ENCODE results near the gene SLC39A9. TPM values are rescaled to one million over a fixed set of nuclear protein-coding genes. Genes with fewer than 3 reads are reported as not detected.

Gene SLC39A9
- total RNA-seq, 1 experiment from 2014 or later, result 161 TPM

DNA sequence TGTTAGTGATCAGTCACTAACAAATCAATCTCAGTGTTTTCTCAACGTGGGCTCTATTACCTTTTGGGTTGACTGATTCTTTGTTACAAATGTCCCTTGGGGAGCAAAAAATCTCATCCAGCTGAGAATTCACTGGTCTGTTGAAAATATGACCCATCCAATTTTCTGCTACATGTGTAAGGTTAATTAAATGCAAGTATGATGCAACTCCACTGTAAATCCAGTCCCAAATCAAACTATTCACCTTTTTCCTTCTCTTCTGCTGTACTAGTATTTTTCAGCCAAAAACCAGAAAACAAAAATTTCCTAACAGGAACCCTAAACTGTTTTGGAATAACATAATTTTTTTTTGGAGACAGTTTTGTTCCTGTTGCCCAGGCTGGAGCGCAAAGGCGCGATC lies 2.6 kb upstream of the SLC39A9 start:
- peak overlapping the region; percentile 93 for H3K4me2 ChIP-seq (ENCODE audit: low read depth, low read length, poor library complexity, severe bottlenecking)
- H3K36me3 ChIP-seq (ENCODE audit: insufficient read depth, low read length), result peaks cover 56% of the 10 kb centered on the region
- H3K9ac ChIP-seq (ENCODE audit: low read length), result no peak overlapping the region; the same call in 1 of the 2 replicates

GRCh38 chr14:69398818-69399210 lies 322 bp downstream of the SLC39A9 start:
- Histone ChIP-seq H3K36me3 (ENCODE audit: insufficient read depth, low read length) (peaks cover 30% of the 10 kb centered on the region; the same call in 1 of the 2 replicates), H3K4me2 (ENCODE audit: low read depth, low read length, poor library complexity, severe bottlenecking) (peak overlapping the region; percentile 93), H4K20me1 (ENCODE audit: insufficient read depth, low read depth, low read length) (peaks cover 16% of the 10 kb centered on the region), H3K9me3 (ENCODE audit: low read length) (no peaks in the 10 kb centered on the region), H3K27ac (ENCODE audit: low read length) (peak overlapping the region; percentile 75), H3K9ac (ENCODE audit: low read length) (peak overlapping the region; percentile 89), H3K79me2 (ENCODE audit: low read length) (peaks cover 96% of the 10 kb centered on the region), H3K9me2 (replicated peaks; ENCODE audit: insufficient read depth, low read length) (no peaks in the 10 kb centered on the region), H3K4me1 (ENCODE audit: low read length) (peaks cover 54% of the 10 kb centered on the region), H2AFZ (ENCODE audit: low read length) (peak overlapping the region; percentile 13; the same call in 1 of the 2 replicates), H3K27me3 (ENCODE audit: low read length) (no peaks in the 10 kb centered on the region), H3K4me3 (ENCODE audit: low read length) (peak overlapping the region; percentile 91)
- no peak for DNase-seq

More for the DNA sequence above, 2.6 kb upstream of the SLC39A9 start:
- Histone ChIP-seq H3K79me2 (ENCODE audit: low read length) (peaks cover 97% of the 10 kb centered on the region), H3K9me3 (ENCODE audit: low read length) (no peaks in the 10 kb centered on the region), H3K4me3 (ENCODE audit: low read length) (peak overlapping the region; percentile 91; the same call in 1 of the 2 replicates), H3K27ac (ENCODE audit: low read length) (peak overlapping the region; percentile 0; the same call in 1 of the 2 replicates), H4K20me1 (ENCODE audit: insufficient read depth, low read depth, low read length) (peaks cover 30% of the 10 kb centered on the region), H2AFZ (ENCODE audit: low read length) (no peak overlapping the region), H3K9me2 (replicated peaks; ENCODE audit: insufficient read depth, low read length) (no peaks in the 10 kb centered on the region), H3K4me1 (ENCODE audit: low read length) (peaks cover 52% of the 10 kb centered on the region), H3K27me3 (ENCODE audit: low read length) (no peaks in the 10 kb centered on the region)
- no peak for DNase-seq

- H3K79me2 ChIP-seq (ENCODE audit: low read length), result peaks cover 96% of the 10 kb centered on the region
- H3K9me3 ChIP-seq (ENCODE audit: low read length), result no peaks in the 10 kb centered on the region
- no peaks in the 10 kb centered on the region for H3K27me3 ChIP-seq (ENCODE audit: low read length)
- H3K4me1 ChIP-seq (ENCODE audit: low read length), result peaks cover 54% of the 10 kb centered on the region
- H3K4me3 ChIP-seq (ENCODE audit: low read length), result peak overlapping the region; percentile 91
- H4K20me1 ChIP-seq (ENCODE audit: insufficient read depth, low read depth, low read length), result peaks cover 16% of the 10 kb centered on the region
- H2AFZ ChIP-seq (ENCODE audit: low read length), result no peak overlapping the region
- peak overlapping the region; percentile 89 for H3K9ac ChIP-seq (ENCODE audit: low read length)
- H3K9me2 ChIP-seq (replicated peaks; ENCODE audit: insufficient read depth, low read length), result no peaks in the 10 kb centered on the region
- no peak overlapping the region; the same call in 1 of the 2 replicates for H3K27ac ChIP-seq (ENCODE audit: low read length)
- DNase-seq, result no peak
- peaks cover 31% of the 10 kb centered on the region; the same call in 1 of the 2 replicates for H3K36me3 ChIP-seq (ENCODE audit: insufficient read depth, low read length)
- H3K4me2 ChIP-seq (ENCODE audit: low read depth, low read length, poor library complexity, severe bottlenecking), result peak overlapping the region; percentile 93
Measured at GRCh38 chr14:69399750-69400149, 1.3 kb downstream of the SLC39A9 start.

DNA sequence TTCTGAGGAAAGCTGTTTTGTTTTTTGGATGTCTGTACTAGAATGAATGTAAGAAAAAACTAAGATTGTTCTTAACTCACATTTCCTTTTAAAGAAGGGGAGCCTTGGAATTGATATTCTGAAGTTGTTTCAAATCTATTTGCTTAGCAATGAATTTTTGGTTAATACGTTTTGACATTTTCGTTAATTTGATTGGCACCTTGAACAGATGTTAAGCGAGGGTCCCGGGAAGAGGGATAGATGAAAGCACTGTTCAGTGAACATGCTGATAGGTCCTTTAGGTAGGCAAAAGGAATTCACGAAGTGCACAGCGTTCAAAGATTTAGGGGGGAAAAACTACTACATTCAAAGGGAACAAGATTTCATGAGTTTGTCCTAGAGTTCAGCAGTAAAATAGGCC lies 1.7 kb downstream of the SLC39A9 start:
- no peak for DNase-seq
- Histone ChIP-seq H3K9ac (ENCODE audit: low read length) (peak overlapping the region; percentile 89), H3K27me3 (ENCODE audit: low read length) (no peaks in the 10 kb centered on the region), H3K4me3 (ENCODE audit: low read length) (peak overlapping the region; percentile 91), H3K36me3 (ENCODE audit: insufficient read depth, low read length) (peaks cover 30% of the 10 kb centered on the region; the same call in 1 of the 2 replicates), H3K4me2 (ENCODE audit: low read depth, low read length, poor library complexity, severe bottlenecking) (peak overlapping the region; percentile 93), H3K9me3 (ENCODE audit: low read length) (no peaks in the 10 kb centered on the region), H4K20me1 (ENCODE audit: insufficient read depth, low read depth, low read length) (peaks cover 14% of the 10 kb centered on the region), H3K27ac (ENCODE audit: low read length) (no peak overlapping the region), H2AFZ (ENCODE audit: low read length) (no peak overlapping the region), H3K9me2 (replicated peaks; ENCODE audit: insufficient read depth, low read length) (no peaks in the 10 kb centered on the region), H3K79me2 (ENCODE audit: low read length) (peaks cover 96% of the 10 kb centered on the region), H3K4me1 (ENCODE audit: low read length) (peaks cover 54% of the 10 kb centered on the region)

- peaks cover 13% of the 10 kb centered on the region; the same call in 1 of the 2 replicates for H3K36me3 ChIP-seq (ENCODE audit: insufficient read depth, low read length)
- peaks cover 5% of the 10 kb centered on the region for H4K20me1 ChIP-seq (ENCODE audit: insufficient read depth, low read depth, low read length)
- no peak overlapping the region for H3K27ac ChIP-seq (ENCODE audit: low read length)
- H2AFZ ChIP-seq (ENCODE audit: low read length), result no peak overlapping the region
- H3K4me2 ChIP-seq (ENCODE audit: low read depth, low read length, poor library complexity, severe bottlenecking), result peak overlapping the region; percentile 93
- H3K9me2 ChIP-seq (replicated peaks; ENCODE audit: insufficient read depth, low read length), result no peaks in the 10 kb centered on the region
- peaks cover 38% of the 10 kb centered on the region for H3K4me1 ChIP-seq (ENCODE audit: low read length)
- H3K9ac ChIP-seq (ENCODE audit: low read length), result no peak overlapping the region
- no peaks in the 10 kb centered on the region for H3K27me3 ChIP-seq (ENCODE audit: low read length)
- peak overlapping the region; percentile 91 for H3K4me3 ChIP-seq (ENCODE audit: low read length)
- H3K79me2 ChIP-seq (ENCODE audit: low read length), result peaks cover 96% of the 10 kb centered on the region
- no peak for DNase-seq
- H3K9me3 ChIP-seq (ENCODE audit: low read length), result no peaks in the 10 kb centered on the region
Measured at GRCh38 chr14:69401841-69402240, 3.3 kb downstream of the SLC39A9 start.

GRCh38 chr14:69404478-69404877 lies 6.0 kb downstream of the SLC39A9 start:
- H3K27ac ChIP-seq (ENCODE audit: low read length), result no peak overlapping the region
- no peaks in the 10 kb centered on the region for H3K9me3 ChIP-seq (ENCODE audit: low read length)
- H2AFZ ChIP-seq (ENCODE audit: low read length), result no peak overlapping the region
- no peaks in the 10 kb centered on the region for H3K27me3 ChIP-seq (ENCODE audit: low read length)
- H4K20me1 ChIP-seq (ENCODE audit: insufficient read depth, low read depth, low read length), result no peaks in the 10 kb centered on the region
- no peaks in the 10 kb centered on the region for H3K9me2 ChIP-seq (replicated peaks; ENCODE audit: insufficient read depth, low read length)
- peaks cover 100% of the 10 kb centered on the region for H3K79me2 ChIP-seq (ENCODE audit: low read length)
- 0 out of 2 replicates have a peak, but pooled peaks cover 12% of the 10 kb centered on the region for H3K36me3 ChIP-seq (ENCODE audit: insufficient read depth, low read length)
- H3K4me1 ChIP-seq (ENCODE audit: low read length), result peaks cover 31% of the 10 kb centered on the region
- H3K4me2 ChIP-seq (ENCODE audit: low read depth, low read length, poor library complexity, severe bottlenecking), result no peak overlapping the region
- no peak for DNase-seq
- H3K4me3 ChIP-seq (ENCODE audit: low read length), result no peak overlapping the region
- H3K9ac ChIP-seq (ENCODE audit: low read length), result no peak overlapping the region

DNA sequence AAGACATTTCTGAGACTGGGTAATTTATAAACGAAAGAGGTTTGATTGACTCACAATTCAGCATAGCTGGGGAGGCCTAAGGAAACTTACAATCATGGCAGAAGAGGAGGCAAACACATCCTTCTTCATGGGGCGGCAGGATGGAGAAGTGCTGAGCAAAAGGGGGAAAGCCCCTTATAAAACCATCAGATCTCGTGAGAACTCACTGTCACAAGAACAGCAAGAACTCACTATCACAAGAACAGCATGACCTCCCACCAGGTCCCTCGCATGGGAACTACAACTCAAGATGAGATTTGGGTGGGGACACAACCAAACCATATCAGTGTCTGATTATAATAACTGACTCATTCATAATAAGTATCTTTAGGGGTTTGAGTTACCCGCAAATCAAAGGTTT lies 6.4 kb downstream of the SLC39A9 start:
- Histone ChIP-seq H3K27me3 (ENCODE audit: low read length) (no peaks in the 10 kb centered on the region), H4K20me1 (ENCODE audit: insufficient read depth, low read depth, low read length) (no peaks in the 10 kb centered on the region), H3K27ac (ENCODE audit: low read length) (no peak overlapping the region), H3K36me3 (ENCODE audit: insufficient read depth, low read length) (0 out of 2 replicates have a peak, but pooled peaks cover 12% of the 10 kb centered on the region), H2AFZ (ENCODE audit: low read length) (no peak overlapping the region), H3K4me2 (ENCODE audit: low read depth, low read length, poor library complexity, severe bottlenecking) (no peak overlapping the region), H3K9me2 (replicated peaks; ENCODE audit: insufficient read depth, low read length) (no peaks in the 10 kb centered on the region), H3K79me2 (ENCODE audit: low read length) (peaks cover 100% of the 10 kb centered on the region), H3K4me1 (ENCODE audit: low read length) (peaks cover 27% of the 10 kb centered on the region), H3K9ac (ENCODE audit: low read length) (no peak overlapping the region), H3K9me3 (ENCODE audit: low read length) (no peaks in the 10 kb centered on the region), H3K4me3 (ENCODE audit: low read length) (no peak overlapping the region)
- DNase-seq, result no peak

DNA sequence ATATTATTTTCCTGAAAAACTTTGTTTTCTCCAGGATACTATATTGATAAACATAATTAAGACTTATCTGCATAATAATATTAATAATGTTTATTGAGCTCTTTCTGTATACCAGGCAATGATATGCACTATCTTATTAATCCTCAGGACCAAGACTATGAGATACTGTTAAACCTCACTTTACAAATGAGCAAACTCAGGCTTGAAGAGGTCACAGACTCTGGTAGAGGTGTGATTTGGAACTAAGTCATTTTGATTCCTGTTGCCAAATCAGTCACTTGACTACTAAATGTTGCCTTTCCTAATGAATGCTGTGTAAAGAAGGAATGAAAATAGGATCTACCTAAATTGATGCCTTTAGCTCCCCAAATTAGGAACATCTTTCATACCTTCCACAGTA lies 7.3 kb downstream of the SLC39A9 start:
- Histone ChIP-seq H3K27ac (ENCODE audit: low read length) (no peak overlapping the region), H3K9ac (ENCODE audit: low read length) (no peak overlapping the region), H2AFZ (ENCODE audit: low read length) (no peak overlapping the region), H3K9me2 (replicated peaks; ENCODE audit: insufficient read depth, low read length) (no peaks in the 10 kb centered on the region), H3K27me3 (ENCODE audit: low read length) (no peaks in the 10 kb centered on the region), H4K20me1 (ENCODE audit: insufficient read depth, low read depth, low read length) (no peaks in the 10 kb centered on the region), H3K4me1 (ENCODE audit: low read length) (peaks cover 18% of the 10 kb centered on the region), H3K36me3 (ENCODE audit: insufficient read depth, low read length) (0 out of 2 replicates have a peak, but pooled peaks cover 12% of the 10 kb centered on the region), H3K9me3 (ENCODE audit: low read length) (no peaks in the 10 kb centered on the region), H3K4me3 (ENCODE audit: low read length) (no peak overlapping the region), H3K4me2 (ENCODE audit: low read depth, low read length, poor library complexity, severe bottlenecking) (no peak overlapping the region), H3K79me2 (ENCODE audit: low read length) (peaks cover 100% of the 10 kb centered on the region)
- no peak for DNase-seq
